Breast epithelium (tissue), 4 donors: ENCODE data around the gene NUDT21. TPM values are rescaled to one million over a fixed set of nuclear protein-coding genes. Genes with fewer than 3 reads are reported as not detected.
"Not testable (repeated sequence)": the region's sequence is repeated elsewhere in the genome, so short reads cannot be mapped to it uniquely, and the experiment has no call there.

Experiments
- DNase-seq, 2 donors: peaks; one replicate each; pipeline ENCODE4 v3.0.0-alpha.2; 2019; ENCODE audit warnings: low spot score in 2 of 2
- H3K27ac ChIP-seq, 2 donors: fragments of 200-600 bp; sonication (generic) in 1 of 2; one replicate each; pipeline ENCODE4 v1.5.1; 2016 to 2019; ENCODE audit warnings: mild to moderate bottlenecking in 1 of 2
- H3K27me3 ChIP-seq, 2 donors: fragments of 200-600 bp; sonication (generic) in 1 of 2; one replicate each; pipeline versions ENCODE4 v1.5.1 to v1.6.0; 2017 to 2019; ENCODE audit warnings: control low read depth in 1 of 2, mild to moderate bottlenecking in 1 of 2
- H3K36me3 ChIP-seq: fragments of 200-600 bp; one replicate; pipeline ENCODE4 v1.5.1; 2019
- H3K4me1 ChIP-seq, 2 donors: fragments of 200-600 bp; sonication (generic); one replicate each; pipeline ENCODE4 v1.5.1; 2016 to 2019; ENCODE audit warnings: control low read depth in 1 of 2
- H3K4me3 ChIP-seq, 3 donors: fragments of 200-600 bp; sonication (generic); 1 replicate in 2 of 3; 2 replicates in 1 of 3; pipeline ENCODE4 v1.5.1; 2016 to 2019; ENCODE audit warnings: mild to moderate bottlenecking in 3 of 3, moderate library complexity in 2 of 3
- H3K9me3 ChIP-seq, 2 donors: fragments of 200-600 bp; sonication (generic) in 1 of 2; one replicate each; pipeline ENCODE4 v1.5.1; 2016 to 2019; ENCODE audit warnings: control low read depth in 1 of 2
- CTCF ChIP-seq, 3 donors: fragments of 450-650 bp; IDR thresholded peaks; one replicate each; pipeline ENCODE4 v1.5.1; 2016 to 2017; ENCODE audit warnings: antibody characterized with exemption in 3 of 3, mild to moderate bottlenecking in 3 of 3, moderate library complexity in 3 of 3
- POLR2A ChIP-seq: fragments of 450-650 bp; IDR thresholded peaks from one replicate; pipeline ENCODE4 v1.6.1; 2016; ENCODE audit warnings: antibody characterized with exemption, mild to moderate bottlenecking, moderate library complexity
- POLR2AphosphoS5 ChIP-seq, 3 donors: sonication (generic); formaldehyde crosslinking; IDR thresholded peaks; one replicate each; pipeline ENCODE4 v1.6.1; 2017; ENCODE audit warnings: antibody characterized with exemption in 3 of 3
- intact Hi-C: fragments of 100-400 bp; cut with DNase I; formaldehyde crosslinking; loops from one replicate; pipeline ENCODE4 v1.15.1; 2023; ENCODE audit warnings: low total_unique reads
- total RNA-seq, 3 donors: library from RNA; depleted of rRNA; stranded (reverse); fragments of >200 nt; gene quantifications; one replicate each; pipeline ENCODE4 v1.1.0, GENCODE V29; 2016

The NUDT21 gene
- total RNA-seq, 3 donors from 2014 or later = 53.9 to 65.3 (median 54.1) TPM

- H3K4me3 ChIP-seq = no peak overlapping the region
- intact Hi-C loops = no loop called here
- no peaks in the 10 kb centered on the region for H3K4me1 ChIP-seq
- H3K36me3 ChIP-seq = no peaks in the 10 kb centered on the region
- no peak overlapping the region for H3K27ac ChIP-seq
- H3K9me3 ChIP-seq = no peaks in the 10 kb centered on the region
- no peak for DNase-seq
- H3K27me3 ChIP-seq = no peaks in the 10 kb centered on the region
- TF ChIP-seq POLR2A (no peak), CTCF (IDR thresholded peaks at IDR 0.05) (peak in 1 of 3 donors; percentile 24)
Observed at GRCh38 chr16:56401482-56401881, 49.6 kb downstream of the NUDT21 start.

GRCh38 chr16:56400458-56400857, 50.7 kb downstream of the NUDT21 start:
- Histone ChIP-seq H3K27me3 (no peaks in the 10 kb centered on the region), H3K9me3 (no peaks in the 10 kb centered on the region), H3K4me1 (no peaks in the 10 kb centered on the region), H3K36me3 (no peaks in the 10 kb centered on the region), H3K27ac (no peak overlapping the region), H3K4me3 (no peak overlapping the region)
- no peak for TF ChIP-seq CTCF (IDR thresholded peaks at IDR 0.05)
- no peak for TF ChIP-seq POLR2A
- no peak for TF ChIP-seq POLR2AphosphoS5 (IDR thresholded peaks at IDR 0.05)
- DNase-seq = no peak
- intact Hi-C loops = no loop called here

- intact Hi-C loops = no loop called here
- Histone ChIP-seq H3K4me1 (no peaks in the 10 kb centered on the region), H3K27me3 (no peaks in the 10 kb centered on the region), H3K27ac (no peak overlapping the region), H3K4me3 (no peak overlapping the region), H3K36me3 (no peaks in the 10 kb centered on the region), H3K9me3 (no peaks in the 10 kb centered on the region)
- TF ChIP-seq POLR2A = no peak
- no peak for TF ChIP-seq POLR2AphosphoS5 (IDR thresholded peaks at IDR 0.05)
- no peak for TF ChIP-seq CTCF (IDR thresholded peaks at IDR 0.05)
- DNase-seq = no peak
Observed at GRCh38 chr16:56399486-56399885, 51.6 kb downstream of the NUDT21 start.

GRCh38 chr16:56399047-56399446, 52.1 kb downstream of the NUDT21 start:
- Histone ChIP-seq H3K4me1 (no peaks in the 10 kb centered on the region), H3K27me3 (no peaks in the 10 kb centered on the region), H3K36me3 (no peaks in the 10 kb centered on the region), H3K27ac (no peak overlapping the region), H3K9me3 (no peaks in the 10 kb centered on the region), H3K4me3 (no peak overlapping the region)
- no peak for TF ChIP-seq POLR2AphosphoS5 (IDR thresholded peaks at IDR 0.05)
- no peak for TF ChIP-seq POLR2A
- no peak for TF ChIP-seq CTCF (IDR thresholded peaks at IDR 0.05)
- intact Hi-C loops = no loop called here
- no peak for DNase-seq

GRCh38 chr16:56396724-56397123, 54.4 kb downstream of the NUDT21 start:
- intact Hi-C loops, H3K9me3 ChIP-seq, H3K4me1 ChIP-seq, DNase-seq, H3K27me3 ChIP-seq, H3K4me3 ChIP-seq, H3K36me3 ChIP-seq, H3K27ac ChIP-seq: not testable (repeated sequence)

- TF ChIP-seq POLR2A = no peak
- no peak for TF ChIP-seq POLR2AphosphoS5 (IDR thresholded peaks at IDR 0.05)
- TF ChIP-seq CTCF (IDR thresholded peaks at IDR 0.05) = no peak
- no peaks in the 10 kb centered on the region for H3K27me3 ChIP-seq
- intact Hi-C loops = no loop called here
- no peak overlapping the region for H3K27ac ChIP-seq
- DNase-seq = no peak
- no peak overlapping the region for H3K4me3 ChIP-seq
- peaks cover 13% of the 10 kb centered on the region for H3K36me3 ChIP-seq
- H3K4me1 ChIP-seq = no peaks in the 10 kb centered on the region
- no peaks in the 10 kb centered on the region for H3K9me3 ChIP-seq
Observed at GRCh38 chr16:56389554-56389953, 61.6 kb downstream of the NUDT21 start.
